GM21619 (cell line): Measurements from ENCODE around the gene ZNF438.
A peak's percentile ranks its signal among the peaks of the same experiment; 100 is the strongest.

Source experiments
- ATAC-seq: cut with Tn5 transposase; IDR thresholded peaks from one replicate; pipeline ENCODE4 v1.9.1; 2021; ENCODE audit not compliant: unreplicated experiment

Gene ZNF438

GRCh38 chr10:30988831-30989435, 42.7 kb downstream of the ZNF438 start:
- no peak for ATAC-seq

DNA sequence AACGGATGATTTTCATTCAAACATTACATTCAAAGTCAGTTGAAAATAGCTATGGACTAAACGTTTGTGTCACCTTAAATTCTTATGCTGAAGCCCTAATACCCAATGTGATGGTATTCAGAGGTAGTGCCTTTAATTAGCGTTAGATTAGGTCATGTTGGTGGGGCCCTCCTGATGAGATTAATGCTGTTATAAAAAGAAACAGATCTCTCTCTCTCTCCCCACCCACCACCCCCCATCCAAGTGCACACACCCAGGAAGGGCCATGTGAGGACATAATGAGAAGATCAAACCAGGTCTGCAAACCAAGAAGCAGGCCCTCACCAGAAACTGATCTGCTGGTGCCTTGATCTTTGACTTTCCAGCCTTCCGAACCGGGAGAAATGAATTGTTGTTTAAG, 44.2 kb downstream of the ZNF438 start:
- no peak for ATAC-seq

GRCh38 chr10:30986053-30986555, 45.6 kb downstream of the ZNF438 start:
- no peak for ATAC-seq

DNA sequence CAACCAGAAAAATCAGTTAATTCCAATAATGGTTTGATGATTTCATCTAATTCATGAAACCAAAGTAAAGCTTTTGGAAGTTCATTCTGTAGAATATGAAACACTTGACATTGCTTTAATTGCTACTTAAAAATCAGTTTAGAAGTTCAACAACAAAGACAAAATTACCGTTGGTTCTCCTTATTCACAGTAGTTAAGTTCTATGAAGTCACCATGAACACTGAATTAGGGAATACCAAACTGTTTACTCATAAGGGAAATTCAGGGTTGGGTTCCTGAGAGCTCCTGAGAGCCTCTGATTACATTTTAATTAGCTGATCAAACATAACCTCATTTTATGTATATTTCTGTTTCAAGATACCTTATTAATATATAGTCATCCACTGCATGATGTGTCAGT, 46.2 kb downstream of the ZNF438 start:
- no peak for ATAC-seq

DNA sequence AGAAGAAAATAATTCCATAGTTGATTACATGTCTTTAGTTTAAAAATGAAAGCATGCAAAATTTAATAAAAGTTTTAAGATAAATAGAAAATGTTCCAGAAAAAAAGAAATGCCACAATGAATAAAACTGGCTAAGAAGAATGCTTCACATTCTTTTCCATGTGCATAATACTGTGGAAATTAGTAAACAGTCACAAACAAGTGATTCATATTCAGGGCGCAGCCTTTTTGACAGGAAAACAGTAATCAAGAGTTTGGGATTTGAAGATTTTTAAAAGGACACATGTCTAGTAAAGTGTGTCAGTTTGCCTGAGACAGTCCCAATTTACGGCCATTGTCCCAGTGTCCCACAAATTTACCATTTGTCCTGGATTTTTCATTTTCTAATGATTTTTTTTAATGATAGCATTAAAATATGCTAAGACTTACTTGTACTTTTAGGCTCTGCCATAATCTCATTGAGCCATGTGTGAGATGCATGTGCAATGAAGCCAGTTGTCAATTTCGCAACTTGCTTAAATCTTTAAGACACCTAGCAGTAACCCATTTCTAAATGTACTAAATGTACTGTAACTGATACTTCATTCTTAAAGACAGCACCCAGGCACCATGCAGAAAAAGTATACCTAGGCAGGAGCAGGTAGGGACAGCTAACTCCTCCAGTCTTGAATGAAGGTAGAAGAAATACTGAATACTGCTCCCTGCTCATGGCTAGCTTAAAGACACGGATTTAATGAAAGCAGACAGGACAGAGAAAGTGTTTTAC, 46.9 kb downstream of the ZNF438 start:
- no peak for ATAC-seq

GRCh38 chr10:30983209-30983608, 48.5 kb downstream of the ZNF438 start:
- peak; percentile 53 for ATAC-seq

DNA sequence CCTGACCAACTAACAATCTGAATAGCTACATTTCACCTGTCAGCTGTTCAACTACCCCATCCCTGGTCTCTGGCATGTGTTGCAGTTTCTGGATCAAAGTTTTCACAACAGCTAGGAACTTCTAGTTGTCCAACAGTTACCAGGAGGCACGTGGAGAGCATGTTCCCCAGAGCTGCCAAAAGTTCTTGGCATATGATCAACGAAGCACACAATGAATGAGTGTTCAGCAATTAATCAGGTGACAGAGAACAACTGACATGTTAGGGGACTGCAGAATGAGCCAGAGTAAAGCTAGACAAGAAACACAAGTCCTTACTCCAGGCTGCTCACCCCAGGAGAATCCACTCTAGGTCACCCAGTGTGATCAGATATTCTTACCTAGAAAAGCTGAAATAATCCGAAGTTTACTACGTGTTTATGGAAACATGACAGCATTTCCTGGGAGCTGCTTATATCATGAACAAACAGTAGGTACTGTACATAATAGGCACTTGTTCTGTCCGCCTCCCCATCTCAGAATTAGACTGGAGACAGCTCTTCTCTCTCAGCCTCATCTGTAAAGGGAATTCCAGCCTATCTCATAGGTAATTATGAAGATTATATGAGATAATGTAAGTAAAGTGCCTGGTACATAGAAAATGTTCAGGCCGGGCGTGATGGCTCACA, 50.6 kb downstream of the ZNF438 start:
- no peak for ATAC-seq

DNA sequence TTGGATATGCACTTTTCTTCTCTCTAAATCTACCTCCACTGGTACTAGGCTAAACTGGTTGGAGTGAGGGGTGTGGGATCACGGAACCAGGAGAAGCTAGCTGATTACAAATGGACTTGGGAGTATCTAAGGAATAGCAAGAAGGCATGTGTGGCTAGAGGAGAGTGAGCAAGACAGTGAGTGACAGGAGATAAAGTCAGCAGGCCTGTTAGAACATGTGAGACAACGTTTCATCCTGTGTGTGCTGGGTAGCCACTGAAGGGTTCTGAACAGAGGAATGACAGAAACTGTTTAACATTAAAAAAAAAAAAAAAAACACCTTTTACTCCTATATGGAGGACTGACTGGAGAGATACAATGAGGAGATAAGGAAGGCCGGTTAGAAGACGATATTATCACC, 51.7 kb downstream of the ZNF438 start:
- ATAC-seq, result no peak

- ATAC-seq, result no peak
Measured at GRCh38 chr10:30978843-30979242, 52.8 kb downstream of the ZNF438 start.

GRCh38 chr10:30977385-30977784, 54.3 kb downstream of the ZNF438 start:
- no peak for ATAC-seq

- ATAC-seq, result no peak
Measured at GRCh38 chr10:30974773-30975415, 56.8 kb downstream of the ZNF438 start.

- no peak for ATAC-seq
Measured at GRCh38 chr10:30974355-30974754, 57.3 kb downstream of the ZNF438 start.

DNA sequence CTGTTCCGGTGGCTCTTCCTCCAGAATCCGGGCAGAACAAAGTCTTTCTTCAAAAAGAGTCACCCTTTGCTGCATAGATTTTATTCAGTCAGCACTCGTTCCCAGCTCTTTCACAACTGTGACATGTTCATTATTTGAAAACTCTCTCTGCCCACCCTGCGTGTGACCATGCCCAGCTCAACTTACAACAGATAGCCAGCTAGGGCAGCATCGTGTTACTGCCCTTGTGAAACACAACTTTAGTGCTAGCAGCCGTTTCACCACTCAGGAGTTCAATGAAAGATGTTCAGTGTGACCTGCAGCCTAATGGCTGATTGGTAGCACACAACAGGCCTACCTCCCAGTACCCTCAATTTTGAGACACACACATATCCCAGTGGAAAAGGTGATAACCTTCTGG, 57.9 kb downstream of the ZNF438 start:
- no peak for ATAC-seq

DNA sequence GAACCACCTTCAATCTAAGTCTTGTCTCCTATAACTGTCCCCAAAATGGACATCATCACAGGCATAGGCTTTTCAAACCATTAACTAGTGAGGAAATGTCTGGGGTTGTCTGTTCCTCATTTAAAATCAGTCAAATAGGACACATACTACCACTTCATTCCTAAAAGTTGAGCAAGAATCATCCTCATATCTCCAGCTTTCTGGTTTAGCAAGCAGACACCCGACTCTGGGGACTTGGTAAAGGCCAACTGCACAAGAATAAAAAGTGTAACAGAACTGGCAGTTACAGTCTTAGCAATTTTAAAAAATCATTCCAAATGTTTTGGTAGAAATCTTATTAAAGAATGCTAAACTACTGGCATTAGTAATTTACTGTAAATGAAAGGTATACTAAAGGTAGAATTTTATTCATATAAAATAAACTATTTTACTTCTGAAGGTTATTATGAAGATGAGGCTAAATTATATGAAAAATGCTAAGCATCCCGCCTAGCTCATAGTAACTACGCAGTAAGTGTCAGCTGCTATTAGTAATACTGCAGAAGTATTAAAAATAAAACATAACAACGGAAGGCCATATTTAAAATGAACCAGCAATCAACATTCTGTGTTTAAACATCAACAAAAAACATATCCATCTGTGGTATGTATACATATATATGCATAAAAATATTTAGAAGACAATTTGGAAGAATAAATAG, 60.8 kb downstream of the ZNF438 start:
- no peak for ATAC-seq

DNA sequence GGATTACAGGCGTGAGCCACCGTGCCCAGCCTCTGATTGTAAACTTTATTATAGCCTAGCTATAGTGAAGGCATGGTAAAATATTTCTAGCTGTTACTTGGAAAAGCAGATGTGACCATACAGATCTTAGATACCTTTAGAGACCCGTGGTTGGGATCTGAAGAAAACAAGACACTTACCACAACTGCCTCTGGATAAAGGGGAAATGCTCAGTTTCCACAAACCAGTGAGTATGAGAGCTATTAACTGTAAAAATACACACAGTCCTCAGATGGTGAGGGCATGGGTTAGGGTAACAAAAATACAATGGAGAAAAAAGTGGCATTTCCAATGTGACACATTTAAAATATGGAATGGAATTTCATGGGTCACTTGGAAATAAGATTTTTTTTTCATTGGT, 63.0 kb downstream of the ZNF438 start:
- ATAC-seq, result no peak

GRCh38 chr10:30967650-30968410, 63.8 kb downstream of the ZNF438 start:
- ATAC-seq, result no peak

- no peak for ATAC-seq
Measured at GRCh38 chr10:30963992-30964930, 67.4 kb downstream of the ZNF438 start.

DNA sequence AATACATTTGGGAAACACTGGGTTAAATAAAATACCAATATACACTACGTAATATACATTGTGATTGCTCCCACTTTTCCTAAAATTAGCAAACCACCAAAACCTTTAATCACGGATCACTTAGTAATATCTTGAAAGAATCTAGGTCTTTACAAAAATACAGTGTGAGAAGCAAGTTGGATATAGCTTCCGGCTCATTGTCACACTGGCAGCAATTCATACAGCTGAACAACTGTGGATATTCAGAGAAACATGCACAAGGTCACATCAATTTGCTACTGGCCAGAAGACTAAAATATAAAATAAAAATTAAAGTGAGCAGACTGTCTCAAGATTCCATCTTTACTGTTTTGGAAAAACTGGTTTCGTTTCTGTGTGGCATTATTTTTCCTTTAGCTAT, 69.1 kb downstream of the ZNF438 start:
- no peak for ATAC-seq

- ATAC-seq, result no peak
Measured at GRCh38 chr10:30959836-30960210, 71.8 kb downstream of the ZNF438 start.
